OCI-LY3 (cell line): ENCODE data around the gene RNASET2.

Experiments used
- H2AFZ ChIP-seq: fragments of 200-600, 300-600 bp; shearing (Covaris generic); 2 replicates; pipeline ENCODE4 v1.6.0; 2014; ENCODE audit warnings: antibody characterized with exemption, low read depth, low read length
- H3K27ac ChIP-seq: fragments of 200-600, 300-600 bp; sonication (generic); 2 replicates; pipeline ENCODE4 v1.5.1; 2014; ENCODE audit warnings: mild to moderate bottlenecking, low read length, moderate library complexity, mixed read lengths
- H3K27me3 ChIP-seq: fragments of 200-600, 300-600 bp; sonication (generic); 2 replicates; pipeline ENCODE4 v1.6.1; 2014; ENCODE audit warnings: low read depth, low read length, mixed read lengths
- H3K36me3 ChIP-seq: fragments of 200-600, 300-600 bp; sonication (generic); replicated peaks from 2 replicates; pipeline ENCODE3; 2014; ENCODE audit warnings: low read depth, low read length, mixed read lengths
- H3K4me1 ChIP-seq: fragments of 300-600, 200-600 bp; sonication (generic); 2 replicates; pipeline ENCODE4 v1.6.1; 2014; ENCODE audit warnings: low read length, mixed read lengths
- H3K4me2 ChIP-seq: fragments of 200-600, 300-600 bp; sonication (generic); 2 replicates; pipeline ENCODE4 v1.6.1; 2014; ENCODE audit warnings: low read length, mixed read lengths
- H3K4me3 ChIP-seq: fragments of 300-600, 200-600 bp; sonication (generic); 2 replicates; pipeline ENCODE4 v1.5.1; 2014; ENCODE audit warnings: antibody characterized with exemption, mild to moderate bottlenecking, low read length, moderate library complexity
- H3K79me2 ChIP-seq: fragments of 300-600, 200-600 bp; shearing (Covaris generic); 2 replicates; pipeline ENCODE4 v1.6.1; 2014; ENCODE audit warnings: mild to moderate bottlenecking, low read length, mixed read lengths
- H3K9ac ChIP-seq: fragments of 300-600, 200-600 bp; shearing (Covaris generic); 2 replicates; pipeline ENCODE4 v1.6.0; 2014; ENCODE audit warnings: mild to moderate bottlenecking, low read length, moderate library complexity
- H3K9me3 ChIP-seq: fragments of 200-600, 300-600 bp; shearing (Covaris generic); 2 replicates; pipeline ENCODE4 v1.6.1; 2014; ENCODE audit warnings: low read length, mixed read lengths; ENCODE audit not compliant: insufficient read depth
- H4K20me1 ChIP-seq: fragments of 200-600, 300-600 bp; sonication (generic); 2 replicates; pipeline ENCODE4 v1.6.1; 2016; ENCODE audit warnings: low read length, mixed read lengths; ENCODE audit not compliant: insufficient read depth
- CTCF ChIP-seq: fragments of 200-600, 300-600 bp; sonication (generic); IDR thresholded peaks from 2 replicates; pipeline ENCODE4 v1.5.1; 2014; ENCODE audit warnings: antibody characterized with exemption, low read length, low read depth
- EZH2phosphoT487 ChIP-seq: fragments of 200-600 bp; shearing (Covaris generic); IDR thresholded peaks from 2 replicates; pipeline ENCODE4 v1.6.1; 2018; ENCODE audit warnings: antibody characterized with exemption, mixed run types, low read depth

The RNASET2 gene

DNA sequence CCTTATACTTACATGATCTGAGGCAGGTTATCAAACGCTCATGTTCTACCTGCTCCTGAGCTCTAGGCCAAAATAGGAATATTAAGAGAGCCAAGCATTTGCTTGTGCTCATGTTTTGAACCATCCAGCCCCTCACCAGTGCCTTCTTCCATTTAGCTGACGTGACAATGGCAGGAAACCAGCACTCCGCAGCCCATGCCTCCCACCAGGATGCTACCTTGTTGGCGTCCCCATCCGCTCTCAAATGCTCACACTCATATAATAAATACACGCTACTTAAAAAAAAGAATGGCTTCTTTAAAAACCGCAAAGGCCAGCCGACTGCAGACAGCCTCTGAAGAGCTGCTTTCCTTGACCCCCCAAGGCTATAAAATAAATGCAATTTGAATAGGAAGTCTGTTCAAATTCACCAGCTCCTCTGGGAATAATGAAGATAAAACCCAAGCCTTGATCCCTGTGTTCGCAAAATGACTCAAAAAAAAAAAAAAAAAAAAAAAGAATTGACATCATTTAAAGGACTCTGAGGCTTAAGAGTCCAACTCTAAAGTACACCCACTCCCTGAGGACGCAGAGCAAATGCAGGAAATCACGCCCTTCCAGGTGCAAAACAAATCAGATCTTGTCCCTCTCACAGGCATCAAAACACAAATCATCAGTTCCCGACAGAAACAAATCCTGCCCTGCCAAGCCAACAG lies 29.0 kb downstream of the RNASET2 start:
- no peaks in the 10 kb centered on the region for H3K36me3 ChIP-seq
- no peaks in the 10 kb centered on the region for H3K79me2 ChIP-seq
- no peaks in the 10 kb centered on the region for H3K9me3 ChIP-seq
- H3K27me3 ChIP-seq = no peaks in the 10 kb centered on the region
- H3K4me3 ChIP-seq = no peak overlapping the region
- no peak overlapping the region for H3K4me2 ChIP-seq
- H3K4me1 ChIP-seq = peaks cover 8% of the 10 kb centered on the region; the same call in 1 of the 2 replicates
- H3K27ac ChIP-seq = no peak overlapping the region
- no peaks in the 10 kb centered on the region for H4K20me1 ChIP-seq
- H3K9ac ChIP-seq = no peak overlapping the region
- no peak overlapping the region for H2AFZ ChIP-seq
- no peak for TF ChIP-seq CTCF
- no peak for TF ChIP-seq EZH2phosphoT487

DNA sequence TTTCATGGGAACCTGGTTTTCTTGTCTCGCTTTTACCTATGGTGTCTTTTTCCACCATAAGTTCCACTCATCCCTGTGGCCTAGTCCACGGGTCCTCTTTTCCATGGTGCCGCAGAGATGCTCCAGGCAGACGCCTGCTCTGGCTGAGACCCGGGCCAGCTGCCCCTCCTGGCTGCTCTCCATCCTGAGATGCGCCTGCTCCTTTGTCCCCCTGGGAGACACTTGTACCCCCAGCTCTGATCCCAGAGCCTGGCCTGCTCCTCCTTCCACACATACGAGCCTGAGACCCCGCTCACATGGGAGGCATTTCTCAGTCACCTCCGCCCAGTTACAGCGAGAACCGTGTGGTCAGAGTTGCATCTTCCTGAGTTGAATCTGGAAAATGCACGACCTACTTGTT lies 29.6 kb downstream of the RNASET2 start:
- H3K9me3 ChIP-seq = no peaks in the 10 kb centered on the region
- TF ChIP-seq CTCF (no peak), EZH2phosphoT487 (no peak)
- no peak overlapping the region for H2AFZ ChIP-seq
- no peaks in the 10 kb centered on the region for H3K36me3 ChIP-seq
- H3K4me2 ChIP-seq = no peak overlapping the region
- peaks cover 8% of the 10 kb centered on the region; the same call in 1 of the 2 replicates for H3K4me1 ChIP-seq
- H3K79me2 ChIP-seq = no peaks in the 10 kb centered on the region
- H3K9ac ChIP-seq = no peak overlapping the region
- no peak overlapping the region for H3K27ac ChIP-seq
- H3K4me3 ChIP-seq = no peak overlapping the region
- H3K27me3 ChIP-seq = no peaks in the 10 kb centered on the region
- no peaks in the 10 kb centered on the region for H4K20me1 ChIP-seq

- Histone ChIP-seq H3K79me2 (no peaks in the 10 kb centered on the region), H4K20me1 (no peaks in the 10 kb centered on the region), H3K27me3 (no peaks in the 10 kb centered on the region), H2AFZ (no peak overlapping the region), H3K27ac (no peak overlapping the region), H3K9ac (no peak overlapping the region), H3K36me3 (no peaks in the 10 kb centered on the region), H3K4me1 (peaks cover 8% of the 10 kb centered on the region; the same call in 1 of the 2 replicates), H3K9me3 (no peaks in the 10 kb centered on the region), H3K4me2 (no peak overlapping the region), H3K4me3 (no peak overlapping the region)
- TF ChIP-seq CTCF (no peak), EZH2phosphoT487 (no peak)
Observed at GRCh38 chr6:166925141-166925996, 31.0 kb downstream of the RNASET2 start.

DNA sequence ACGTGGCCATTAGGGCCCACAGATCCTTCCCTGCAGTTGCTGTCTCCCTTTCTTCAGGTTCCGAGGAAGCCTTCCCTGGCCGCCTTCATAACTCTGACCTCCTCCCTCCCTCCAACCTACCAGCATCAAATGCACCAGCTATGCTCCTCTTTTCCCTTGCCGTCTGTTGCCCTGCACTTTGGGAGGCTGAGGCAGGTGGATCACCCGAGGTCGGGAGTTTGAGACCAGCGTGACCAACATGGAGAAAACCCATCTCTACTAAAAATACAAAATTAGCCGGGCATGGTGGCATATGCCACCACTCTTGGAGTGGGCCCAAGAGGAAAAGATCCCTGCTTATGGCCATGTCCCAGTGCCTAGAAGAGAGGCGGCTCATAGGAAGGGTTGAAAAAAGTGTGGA lies 31.8 kb downstream of the RNASET2 start:
- Histone ChIP-seq H3K9me3 (no peaks in the 10 kb centered on the region), H3K4me2 (no peak overlapping the region), H3K4me1 (peaks cover 3% of the 10 kb centered on the region; the same call in 1 of the 2 replicates), H3K79me2 (no peaks in the 10 kb centered on the region), H2AFZ (no peak overlapping the region), H4K20me1 (no peaks in the 10 kb centered on the region), H3K27me3 (no peaks in the 10 kb centered on the region), H3K9ac (no peak overlapping the region), H3K4me3 (no peak overlapping the region), H3K36me3 (no peaks in the 10 kb centered on the region), H3K27ac (no peak overlapping the region)
- no peak for TF ChIP-seq EZH2phosphoT487
- no peak for TF ChIP-seq CTCF
